HPDE6-E6E7 (cell line): ENCODE data around the gene PDLIM4.
A peak's percentile ranks its signal among the peaks of the same experiment; 100 is the strongest.

Experiments
- DNase-seq: peaks from one replicate; pipeline ENCODE4 v3.0.0; 2011; ENCODE audit warnings: missing footprints; ENCODE audit errors: extremely low spot score

Gene PDLIM4

DNA sequence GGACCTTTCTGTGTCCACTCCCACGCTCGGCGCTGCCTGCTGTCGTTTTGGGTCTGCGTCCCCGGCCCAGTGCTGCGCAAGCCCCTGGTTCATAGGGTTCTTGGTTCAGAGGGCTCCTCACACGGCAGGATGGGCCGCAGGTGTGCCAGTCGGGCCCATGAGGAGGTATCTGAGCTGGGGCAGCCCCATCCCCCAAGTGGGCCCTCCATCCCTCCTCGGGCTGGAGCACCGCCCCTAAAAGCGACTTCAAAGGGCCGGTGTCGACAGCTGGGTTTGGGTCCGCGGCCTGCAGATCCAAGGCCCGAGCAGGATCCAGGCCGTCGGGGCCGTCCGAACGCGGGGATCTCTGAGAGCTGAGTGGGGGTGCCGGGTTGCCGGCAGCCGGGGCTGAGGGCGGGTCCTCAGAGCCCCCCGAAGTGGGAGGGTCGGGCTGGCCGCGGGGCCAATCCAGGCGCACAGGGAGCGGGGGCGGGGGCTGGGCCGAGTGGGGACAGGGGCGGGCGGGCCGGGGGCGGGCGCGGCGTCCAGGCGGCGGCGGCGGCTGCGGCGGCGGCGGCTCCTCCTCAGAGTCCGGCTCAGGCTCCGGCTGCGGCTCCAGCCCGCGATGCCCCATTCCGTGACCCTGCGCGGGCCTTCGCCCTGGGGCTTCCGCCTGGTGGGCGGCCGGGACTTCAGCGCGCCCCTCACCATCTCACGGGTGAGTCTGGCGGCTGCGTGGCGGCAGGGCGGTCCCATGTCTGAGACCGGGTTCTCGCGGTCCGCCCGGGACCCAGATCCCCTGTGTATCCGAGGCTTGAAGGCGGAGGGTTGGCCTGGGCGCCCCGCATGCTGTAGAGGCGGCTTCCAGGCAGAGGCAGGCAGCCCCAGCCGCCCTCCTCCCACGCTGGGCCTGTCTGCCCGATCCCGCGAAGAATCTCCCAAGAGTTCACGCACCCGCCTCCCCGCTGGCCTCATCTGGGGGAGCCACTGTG, at the start of gene PDLIM4:
PDLIM4 (plus strand) TSS at position 566 of the 971 bp plus-strand sequence; CDS start at position 605, 39 bp downstream.
- no peak for DNase-seq

DNA sequence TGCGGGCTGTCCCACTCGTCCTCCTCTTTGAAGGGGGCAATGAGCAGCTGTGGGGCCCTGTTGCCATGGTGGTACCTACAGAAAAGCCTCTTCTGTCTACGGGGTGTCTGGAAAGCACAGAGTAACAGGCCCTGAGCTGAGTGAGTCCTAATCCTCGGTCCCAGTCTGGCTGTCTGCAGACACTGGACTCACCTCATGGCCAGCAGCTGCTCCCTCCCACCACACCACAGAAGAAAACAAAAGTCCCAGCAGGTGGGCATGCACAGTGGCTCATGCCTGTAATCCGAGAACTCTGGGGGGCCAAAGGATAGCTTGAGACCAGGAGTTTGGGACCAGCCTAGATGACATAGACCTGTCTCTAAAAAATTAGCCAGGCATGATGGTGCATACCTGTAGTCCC, 49.7 kb upstream of the PDLIM4 start:
- no peak for DNase-seq

GRCh38 chr5:132209131-132209530, 48.4 kb upstream of the PDLIM4 start:
- DNase-seq, result no peak

DNA sequence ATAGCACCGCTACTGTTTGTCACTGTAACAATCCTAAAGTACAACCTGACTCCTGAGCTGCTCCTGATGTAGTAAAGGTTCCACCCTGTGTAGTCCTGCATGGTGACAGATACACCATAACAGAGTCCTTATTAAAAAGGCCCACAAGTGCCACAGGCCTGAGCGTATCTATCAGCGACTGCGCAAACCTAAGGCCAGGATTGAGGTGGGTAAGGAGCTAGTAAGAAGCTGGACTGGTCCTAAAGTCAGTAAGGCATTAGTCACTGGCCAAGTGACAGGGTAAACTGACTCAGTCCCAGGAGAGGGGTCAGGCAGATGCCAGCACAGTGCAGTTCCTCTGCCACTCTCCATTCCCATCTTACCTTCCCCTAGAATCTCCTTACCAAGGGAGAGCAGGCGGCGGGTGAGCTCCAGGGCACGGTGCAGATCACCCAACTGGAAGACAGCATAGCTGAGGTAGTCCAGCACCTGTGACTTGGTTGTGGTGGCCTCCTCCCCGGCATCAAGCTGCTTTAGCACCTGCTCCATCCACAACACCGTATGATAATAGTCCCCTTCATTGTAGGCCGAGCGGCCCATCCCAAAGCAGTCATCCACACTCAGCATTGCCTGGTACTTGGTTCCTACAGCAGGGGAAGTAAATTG, 47.5 kb upstream of the PDLIM4 start:
- no peak for DNase-seq

- DNase-seq, result no peak
Measured at GRCh38 chr5:132210944-132211343, 46.6 kb upstream of the PDLIM4 start.

DNA sequence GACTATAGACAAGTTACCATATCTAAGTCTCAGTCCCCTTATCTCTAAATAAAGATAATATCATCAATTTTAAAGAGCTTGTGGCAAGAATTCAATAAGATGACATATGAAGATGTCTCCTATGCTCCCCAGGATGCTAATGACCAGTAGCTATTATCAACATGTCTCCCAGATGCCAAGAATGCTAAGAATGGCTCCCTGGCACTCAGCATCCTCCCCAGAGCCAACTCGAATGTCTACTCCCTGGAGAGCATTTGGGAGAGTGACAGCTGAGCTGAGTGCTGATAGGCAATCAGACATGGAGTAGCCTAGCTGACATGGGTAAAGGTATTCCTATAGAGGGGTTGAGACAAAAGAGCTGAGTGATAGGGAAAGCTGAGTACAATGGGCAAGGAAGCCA, 45.7 kb upstream of the PDLIM4 start:
- DNase-seq, result no peak

DNA sequence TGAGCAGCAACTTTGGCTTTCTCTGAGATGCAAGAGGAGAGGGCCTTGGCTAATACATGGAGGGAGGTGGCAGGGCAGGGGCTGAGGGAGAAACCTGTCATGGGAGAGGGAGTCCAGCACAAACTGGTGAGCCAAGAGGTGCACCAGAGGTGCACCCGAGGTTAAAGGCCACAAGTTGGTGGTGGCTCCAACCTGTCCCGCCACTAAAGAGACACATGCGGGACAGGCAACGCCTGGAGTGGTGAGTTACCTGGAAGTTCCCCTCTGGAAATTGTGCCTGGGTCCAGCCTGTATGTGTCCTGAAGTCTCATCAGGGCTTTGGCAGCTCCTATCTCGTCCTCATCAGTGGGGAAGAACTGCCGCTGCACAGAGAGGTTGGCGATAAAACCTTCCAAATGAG, 43.8 kb upstream of the PDLIM4 start:
- DNase-seq, result no peak

DNA sequence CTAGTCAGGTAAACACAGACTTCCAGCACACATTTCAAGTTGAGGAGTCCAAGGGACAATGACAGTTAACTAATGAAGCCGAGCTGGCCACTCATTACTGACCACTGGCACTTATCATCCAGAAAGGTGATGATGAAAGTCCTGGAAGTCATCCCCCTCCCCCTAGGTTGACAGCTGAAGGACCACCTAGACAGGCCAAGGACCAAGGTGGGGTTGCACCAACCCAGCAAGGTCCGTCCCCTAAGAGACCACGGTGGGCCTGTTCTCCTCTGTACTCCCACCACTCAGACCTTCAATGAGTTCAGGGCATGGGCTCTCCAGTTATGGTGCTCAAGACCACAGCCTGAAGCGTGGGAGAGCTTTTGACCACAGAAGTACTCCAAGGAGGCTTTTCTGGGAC, 43.0 kb upstream of the PDLIM4 start:
- DNase-seq, result no peak

DNA sequence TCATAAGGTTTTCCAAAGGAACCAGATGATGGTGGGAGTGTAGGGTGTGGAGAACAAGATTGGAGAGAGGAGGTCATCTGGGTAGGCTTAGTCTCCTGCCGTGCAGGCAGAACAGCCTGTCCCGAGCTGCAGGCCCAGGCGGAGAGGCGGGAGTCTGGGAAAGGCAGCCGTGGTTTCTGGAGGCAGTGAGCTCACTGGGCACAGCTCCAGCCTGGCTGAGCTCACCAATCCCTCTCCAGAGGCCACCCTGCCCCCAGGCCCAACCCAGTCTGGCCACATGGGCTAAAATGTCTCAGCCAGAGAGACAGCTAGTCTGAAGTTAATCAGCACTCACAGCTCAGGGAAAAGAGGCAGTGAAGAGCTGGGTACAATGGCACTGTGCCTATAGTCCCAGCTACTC, 42.2 kb upstream of the PDLIM4 start:
- peak; percentile 97 for DNase-seq

GRCh38 chr5:132218321-132218720, 39.2 kb upstream of the PDLIM4 start:
- DNase-seq, result no peak

GRCh38 chr5:132219289-132219970, 38.1 kb upstream of the PDLIM4 start:
- no peak for DNase-seq

GRCh38 chr5:132219981-132220380, 37.5 kb upstream of the PDLIM4 start:
- DNase-seq, result no peak

GRCh38 chr5:132220491-132220890, 37.0 kb upstream of the PDLIM4 start:
- DNase-seq, result no peak

- DNase-seq, result no peak
Measured at GRCh38 chr5:132221781-132222648, 35.5 kb upstream of the PDLIM4 start.

DNA sequence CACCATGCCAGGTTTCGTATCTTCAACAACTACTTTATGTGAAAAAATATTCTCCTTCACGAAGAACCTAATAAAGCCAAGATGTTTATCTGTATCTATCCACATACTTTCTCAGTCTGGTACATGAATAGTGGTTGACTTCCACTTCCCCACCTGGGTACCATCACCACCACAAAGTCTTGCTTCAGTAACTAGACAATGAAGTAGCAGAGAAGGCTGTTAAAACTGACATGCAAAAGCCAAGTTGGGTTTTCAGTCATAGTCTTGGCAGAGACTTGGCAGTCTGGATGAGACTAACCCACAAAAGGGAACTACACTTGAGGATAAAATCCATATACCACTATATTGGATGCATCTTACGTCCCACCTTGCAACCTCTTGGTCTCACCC, 34.9 kb upstream of the PDLIM4 start:
- DNase-seq, result no peak

DNA sequence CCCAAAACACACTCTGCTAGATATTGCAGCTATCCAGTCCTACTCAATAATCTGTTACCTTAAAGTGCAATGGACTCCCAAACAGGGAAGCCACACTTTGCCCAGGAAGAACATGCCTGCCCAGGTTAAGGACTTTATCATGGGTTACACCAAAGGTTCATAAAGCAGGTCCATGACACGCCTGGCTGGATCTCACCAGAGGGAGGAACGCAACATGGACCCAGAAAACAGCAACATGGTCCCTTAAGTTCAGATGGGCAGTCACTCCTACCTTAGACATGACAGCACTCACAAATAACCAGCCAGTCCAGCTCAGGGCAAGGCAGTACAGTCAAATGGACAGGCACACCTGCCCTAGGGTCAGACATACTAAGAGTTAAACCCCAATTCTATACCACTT, 33.6 kb upstream of the PDLIM4 start:
- DNase-seq, result no peak

DNA sequence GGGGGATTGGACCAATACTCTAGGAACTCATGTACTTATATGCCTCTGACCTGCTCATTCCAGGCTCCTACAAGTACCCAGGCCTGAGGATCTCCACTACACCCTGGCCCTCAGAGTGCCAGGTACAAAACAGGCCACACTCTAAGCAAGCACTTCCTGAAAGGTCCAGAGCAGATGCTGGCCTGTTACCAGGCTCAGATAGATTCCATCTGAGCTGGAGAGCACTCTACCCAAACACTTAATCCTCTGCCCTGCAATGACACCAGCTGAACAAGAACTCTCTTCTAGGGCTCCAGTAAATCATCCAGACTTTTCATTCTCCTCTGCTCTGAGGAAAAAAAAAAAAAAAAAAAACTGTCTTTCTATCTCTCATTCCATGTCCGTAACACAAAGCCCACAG, 32.8 kb upstream of the PDLIM4 start:
- no peak for DNase-seq

- DNase-seq, result peak; percentile 81
Measured at GRCh38 chr5:132225165-132226032, 32.1 kb upstream of the PDLIM4 start.

- no peak for DNase-seq
Measured at GRCh38 chr5:132226516-132227234, 30.8 kb upstream of the PDLIM4 start.

GRCh38 chr5:132227235-132227484, 30.3 kb upstream of the PDLIM4 start:
- DNase-seq, result no peak
